Measurements from ENCODE around the gene APOBEC3F. TPM values are rescaled to one million over a fixed set of nuclear protein-coding genes. Genes with fewer than 3 reads are reported as not detected.

The APOBEC3F gene
- total RNA-seq, 2 donors from 2014 or later = 20.4 to 32.5 TPM

Other genes with a start within 250 kb of the APOBEC3F start
- 1 to 10 TPM; 5.0 to 5.2 TPM for gene DNAL4, start 246.7 kb upstream of the APOBEC3F start, total RNA-seq
- under 1 TPM; 0.77 to 0.82 TPM for gene NPTXR, start 196.8 kb upstream of the APOBEC3F start, total RNA-seq
- 10 to 100 TPM; 60.1 to 62.9 TPM for gene CBX6, start 168.6 kb upstream of the APOBEC3F start, total RNA-seq
- not detected for gene APOBEC3A, start 83.3 kb upstream of the APOBEC3F start, total RNA-seq
- 10 to 100 TPM in 1 of 2 donors, 1 to 10 TPM in 1; 9.2 to 33.6 TPM for gene APOBEC3B, start 58.5 kb upstream of the APOBEC3F start, total RNA-seq
- 100 to 1,000 TPM; 115 to 128 TPM for gene APOBEC3C, start 26.6 kb upstream of the APOBEC3F start, total RNA-seq
- 10 to 100 TPM; 30.7 to 51.8 TPM for gene APOBEC3D, start 19.7 kb upstream of the APOBEC3F start, total RNA-seq
- gene APOBEC3G, start 36.4 kb downstream of the APOBEC3F start, total RNA-seq = 10 to 100 TPM; 68.3 to 72.6 TPM
- gene APOBEC3H, start 56.4 kb downstream of the APOBEC3F start, total RNA-seq = 10 to 100 TPM; 20.6 to 33.0 TPM
- gene CBX7, start 111.8 kb downstream of the APOBEC3F start, total RNA-seq = 10 to 100 TPM; 21.5 to 82.9 TPM
- 10 to 100 TPM in 1 of 2 donors, 1 to 10 TPM in 1; 5.2 to 11.3 TPM for gene PDGFB, start 204.1 kb downstream of the APOBEC3F start, total RNA-seq

Data from activated T-helper 17 cell treated with anti-CD3 and anti-CD28 coated beads, Interleukin-2, amount 50 U/mL, for 72 hours (primary cell).